RWPE2 (cell line): ENCODE results near the gene HRCT1.

Experiments used
- ATAC-seq: fragments of 200-7000 bp; cut with Tn5 transposase; 3 replicates; pipeline ENCODE4 v1.9.1; 2021; ENCODE audit warnings: low read depth
- DNase-seq: peaks from one replicate; pipeline ENCODE4 v3.0.0-alpha.2; 2020; ENCODE audit warnings: low spot score
- H3K27ac ChIP-seq: fragments of 450-650 bp; 2 replicates; pipeline ENCODE4 v1.5.1; 2017; ENCODE audit warnings: mild to moderate bottlenecking; ENCODE audit not compliant: poor library complexity, severe bottlenecking
- H3K27me3 ChIP-seq: fragments of 250-450 bp; sonication (Bioruptor Pico); 2 replicates; pipeline ENCODE4 v1.5.1; 2021; ENCODE audit warnings: mild to moderate bottlenecking, moderate library complexity; ENCODE audit not compliant: insufficient read depth, poor library complexity, severe bottlenecking
- H3K36me3 ChIP-seq: fragments of 250-450 bp; sonication (Bioruptor Pico); 2 replicates; pipeline ENCODE4 v1.5.1; 2020; ENCODE audit warnings: low read depth, mild to moderate bottlenecking, moderate library complexity
- H3K4me1 ChIP-seq: fragments of 250-450 bp; sonication (Bioruptor Pico); 2 replicates; pipeline ENCODE4 v1.5.1; 2021; ENCODE audit warnings: mild to moderate bottlenecking, moderate library complexity; ENCODE audit not compliant: insufficient read depth, poor library complexity, severe bottlenecking
- H3K4me3 ChIP-seq: fragments of 250-450 bp; sonication (Bioruptor Pico); 2 replicates; pipeline ENCODE4 v1.5.1; 2021; ENCODE audit warnings: mild to moderate bottlenecking, moderate library complexity; ENCODE audit not compliant: severe bottlenecking
- H3K9me3 ChIP-seq: fragments of 250-450 bp; sonication (Bioruptor Pico); 2 replicates; pipeline ENCODE4 v1.5.1; 2021; ENCODE audit warnings: mild to moderate bottlenecking, moderate library complexity; ENCODE audit not compliant: severe bottlenecking
- TF ChIP-seq, protein P1 (sequence below): fragments of 450-650 bp; IDR thresholded peaks from one replicate; pipeline ENCODE4 v1.5.1; 2017; ENCODE audit warnings: mild to moderate bottlenecking, moderate library complexity; ENCODE audit not compliant: poor library complexity, severe bottlenecking

HRCT1 gene

DNA sequence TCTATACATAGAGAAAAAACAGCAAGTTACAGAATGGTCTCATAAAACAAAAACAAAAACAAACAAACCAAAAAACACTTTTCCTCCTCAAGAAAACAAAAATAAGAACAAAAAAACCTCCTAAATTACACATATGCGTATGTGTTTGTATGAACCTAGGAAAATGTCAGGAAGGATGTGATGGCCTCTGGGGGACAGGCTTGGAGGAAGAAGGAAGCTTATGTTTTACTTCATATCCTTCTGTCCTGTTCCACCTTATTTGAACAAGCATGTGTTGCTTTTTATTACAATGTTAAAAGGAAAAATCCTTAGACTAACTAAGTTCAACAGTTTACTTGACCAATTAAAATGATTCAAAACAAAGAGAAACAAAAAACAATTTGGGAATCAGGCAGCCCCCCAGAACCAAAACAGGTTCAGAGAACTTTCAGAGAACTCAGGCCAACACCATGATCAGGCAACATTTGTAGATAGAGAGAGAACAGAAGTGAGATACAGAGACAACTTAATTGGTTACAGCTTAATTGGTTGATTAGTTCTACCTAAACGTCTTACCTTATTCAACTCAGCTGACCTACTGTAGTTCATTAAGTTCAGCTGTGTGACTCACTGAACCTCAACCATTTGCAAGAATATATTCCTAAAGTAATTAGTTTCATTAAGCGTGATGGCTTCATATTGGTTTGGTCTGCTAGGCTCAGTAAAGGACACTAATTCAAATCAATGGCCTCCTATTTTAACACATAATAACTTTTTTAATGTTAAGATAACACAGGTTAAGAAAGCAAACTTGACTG is 13.4 kb downstream of the HRCT1 start:
- H3K4me3 ChIP-seq = no peak overlapping the region
- DNase-seq (no peak), ATAC-seq (no peak)
- no peaks in the 10 kb centered on the region for H3K27me3 ChIP-seq
- TF ChIP-seq, protein P1, sequence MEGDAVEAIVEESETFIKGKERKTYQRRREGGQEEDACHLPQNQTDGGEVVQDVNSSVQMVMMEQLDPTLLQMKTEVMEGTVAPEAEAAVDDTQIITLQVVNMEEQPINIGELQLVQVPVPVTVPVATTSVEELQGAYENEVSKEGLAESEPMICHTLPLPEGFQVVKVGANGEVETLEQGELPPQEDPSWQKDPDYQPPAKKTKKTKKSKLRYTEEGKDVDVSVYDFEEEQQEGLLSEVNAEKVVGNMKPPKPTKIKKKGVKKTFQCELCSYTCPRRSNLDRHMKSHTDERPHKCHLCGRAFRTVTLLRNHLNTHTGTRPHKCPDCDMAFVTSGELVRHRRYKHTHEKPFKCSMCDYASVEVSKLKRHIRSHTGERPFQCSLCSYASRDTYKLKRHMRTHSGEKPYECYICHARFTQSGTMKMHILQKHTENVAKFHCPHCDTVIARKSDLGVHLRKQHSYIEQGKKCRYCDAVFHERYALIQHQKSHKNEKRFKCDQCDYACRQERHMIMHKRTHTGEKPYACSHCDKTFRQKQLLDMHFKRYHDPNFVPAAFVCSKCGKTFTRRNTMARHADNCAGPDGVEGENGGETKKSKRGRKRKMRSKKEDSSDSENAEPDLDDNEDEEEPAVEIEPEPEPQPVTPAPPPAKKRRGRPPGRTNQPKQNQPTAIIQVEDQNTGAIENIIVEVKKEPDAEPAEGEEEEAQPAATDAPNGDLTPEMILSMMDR = no peak
- no peak overlapping the region for H3K27ac ChIP-seq
- peaks cover 13% of the 10 kb centered on the region for H3K4me1 ChIP-seq
- H3K36me3 ChIP-seq = no peaks in the 10 kb centered on the region
- no peaks in the 10 kb centered on the region for H3K9me3 ChIP-seq

DNA sequence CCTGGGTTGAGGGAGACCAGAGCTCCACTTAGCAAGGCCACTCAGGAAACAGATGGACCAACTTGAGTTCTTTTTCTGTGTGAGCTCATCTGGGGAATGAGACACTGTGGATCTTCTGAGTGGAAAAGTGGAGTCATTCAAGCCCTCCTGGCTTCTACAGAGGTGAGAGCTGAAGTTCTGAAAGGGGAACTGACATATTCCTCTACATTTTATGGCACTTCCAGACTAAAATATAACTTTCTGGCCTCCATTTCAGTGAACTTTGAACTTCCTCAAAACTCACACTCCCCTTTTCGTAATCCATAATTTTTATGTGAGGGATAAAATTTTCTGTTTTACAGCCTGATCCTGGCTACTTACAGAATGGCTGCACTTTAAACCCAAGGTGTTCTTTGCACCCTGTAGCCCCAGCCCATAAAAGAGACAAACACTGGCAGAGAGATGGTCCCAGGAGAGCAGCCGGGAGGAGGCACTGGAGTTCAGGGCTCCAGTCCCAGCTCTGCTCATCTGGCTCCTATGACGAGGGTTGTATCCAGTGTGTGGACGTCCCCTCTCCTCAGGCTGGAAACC is 14.1 kb downstream of the HRCT1 start:
- H3K27me3 ChIP-seq = no peaks in the 10 kb centered on the region
- no peak overlapping the region for H3K27ac ChIP-seq
- TF ChIP-seq, protein P1 = no peak
- H3K4me1 ChIP-seq = peaks cover 15% of the 10 kb centered on the region
- H3K36me3 ChIP-seq = no peaks in the 10 kb centered on the region
- no peak overlapping the region for H3K4me3 ChIP-seq
- ATAC-seq (no peak), DNase-seq (no peak)
- H3K9me3 ChIP-seq = no peaks in the 10 kb centered on the region

DNA sequence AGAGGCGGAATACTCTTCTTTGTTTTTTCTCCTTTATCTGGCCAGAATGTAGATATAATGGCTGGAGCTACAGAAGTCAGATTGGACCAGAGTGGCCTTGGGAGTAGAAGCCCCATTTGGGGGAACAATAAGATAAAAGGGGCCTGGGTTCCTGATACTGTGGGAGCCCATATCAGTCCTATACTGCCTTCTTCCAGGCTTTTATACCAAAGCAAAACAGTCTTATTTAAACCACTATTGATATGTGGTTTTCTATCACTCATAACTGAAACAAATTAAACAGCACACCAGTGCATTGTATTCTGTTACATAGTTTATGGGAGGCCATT is 17.6 kb downstream of the HRCT1 start:
- ATAC-seq (no peak), DNase-seq (no peak)
- peak overlapping the region; percentile 84 for H3K27ac ChIP-seq
- H3K4me3 ChIP-seq = no peak overlapping the region
- H3K4me1 ChIP-seq = peaks cover 15% of the 10 kb centered on the region
- H3K27me3 ChIP-seq = no peaks in the 10 kb centered on the region
- no peaks in the 10 kb centered on the region for H3K9me3 ChIP-seq
- TF ChIP-seq, protein P1 = no peak
- no peaks in the 10 kb centered on the region for H3K36me3 ChIP-seq

DNA sequence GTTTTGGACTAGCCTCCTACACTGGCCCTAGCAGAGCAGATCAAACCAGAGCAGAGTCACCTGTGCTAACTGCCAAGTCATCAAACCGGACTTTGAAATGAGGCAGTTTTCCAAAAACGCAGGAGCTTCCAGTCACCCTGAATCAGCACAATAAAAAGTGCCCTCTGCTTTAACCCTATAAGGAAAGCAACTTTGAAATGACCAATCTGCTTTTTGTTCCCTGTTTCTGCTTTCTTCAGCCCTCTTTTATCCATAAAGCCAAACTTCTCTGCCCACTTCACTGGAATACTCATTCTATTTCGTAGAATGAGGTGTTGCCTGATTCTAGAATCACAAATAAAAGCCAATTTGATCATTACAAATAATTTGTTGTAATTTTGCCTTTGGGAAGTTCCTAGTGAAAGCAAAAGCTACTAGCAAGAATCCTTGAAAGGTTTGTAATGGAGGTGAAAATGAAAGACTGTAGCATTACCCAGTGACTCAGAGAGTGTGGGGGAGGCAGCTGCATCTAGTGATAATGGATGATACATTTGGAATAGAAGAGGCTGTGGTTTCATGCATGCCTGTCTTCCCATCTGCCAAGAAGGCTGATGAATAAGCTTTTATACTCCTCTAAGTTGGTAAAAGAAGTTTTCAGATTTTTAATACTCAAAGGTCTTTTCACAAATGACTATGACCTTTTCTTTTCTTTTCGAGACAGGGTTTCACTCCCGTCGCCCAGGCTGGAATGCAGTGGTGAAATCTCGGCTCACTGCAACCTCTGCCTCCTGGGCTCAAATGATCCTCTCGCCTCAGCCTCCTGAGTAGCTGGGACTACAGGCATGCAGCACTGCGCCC is 18.1 kb downstream of the HRCT1 start:
- no peaks in the 10 kb centered on the region for H3K27me3 ChIP-seq
- ATAC-seq (peak; percentile 97), DNase-seq (peak; percentile 71)
- peaks cover 15% of the 10 kb centered on the region for H3K4me1 ChIP-seq
- no peaks in the 10 kb centered on the region for H3K9me3 ChIP-seq
- TF ChIP-seq, protein P1 = no peak
- H3K36me3 ChIP-seq = no peaks in the 10 kb centered on the region
- H3K4me3 ChIP-seq = no peak overlapping the region
- H3K27ac ChIP-seq = peak overlapping the region; percentile 84
